ENCODE measurements around the gene ATP1B3.
"Not testable (repeated sequence)": the region's sequence is repeated elsewhere in the genome, so short reads cannot be mapped to it uniquely, and the experiment has no call there.

ATP1B3 gene

GRCh38 chr3:141905129-141905528, 28.7 kb downstream of the ATP1B3 start:
- DNase-seq (ENCODE audit: low spot score), result no peak

DNA sequence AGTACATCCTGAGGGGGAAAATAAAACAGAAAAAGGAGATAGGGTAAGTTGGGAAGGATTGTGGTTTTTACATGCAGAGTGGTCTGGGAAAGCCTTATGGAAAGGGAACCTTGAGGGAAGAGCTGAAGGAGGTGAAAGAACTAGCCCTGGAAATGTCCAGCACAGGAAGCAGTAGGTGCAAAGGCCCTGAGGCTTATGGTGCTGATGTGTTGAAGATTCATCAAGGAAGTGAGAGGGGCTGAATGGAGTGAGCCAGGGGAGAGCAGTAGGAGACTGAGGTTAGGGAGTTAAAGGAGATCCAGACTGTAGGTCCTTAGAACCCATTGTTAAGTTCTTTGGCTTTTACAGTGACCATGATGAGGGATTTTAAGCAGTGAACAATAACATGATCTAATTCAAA, 33.0 kb downstream of the ATP1B3 start:
- no peak for DNase-seq (ENCODE audit: low spot score)

GRCh38 chr3:141909986-141910385, 33.5 kb downstream of the ATP1B3 start:
- not testable (repeated sequence) for DNase-seq (ENCODE audit: low spot score)

GRCh38 chr3:141913150-141913811, 36.8 kb downstream of the ATP1B3 start:
- peak; percentile 67 for DNase-seq (ENCODE audit: low spot score)

DNA sequence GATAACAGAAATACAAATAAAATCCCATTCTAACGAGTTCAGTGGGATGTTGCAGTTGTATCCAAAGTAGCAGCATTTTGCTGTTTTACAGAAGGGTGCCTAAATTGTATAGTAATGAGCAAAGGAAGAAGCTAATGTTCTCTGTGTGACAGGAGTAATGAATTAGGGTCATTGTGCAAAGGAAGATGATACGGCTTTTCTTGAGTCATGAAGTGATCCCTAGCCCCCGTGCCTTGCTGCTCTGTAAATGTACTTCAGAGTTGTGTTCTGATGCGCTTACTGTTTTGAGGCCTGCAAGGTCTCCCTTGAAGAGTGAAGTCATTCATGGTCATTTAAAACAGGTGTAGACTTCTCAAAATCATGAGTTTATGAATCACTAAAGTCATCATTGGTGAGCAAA, 37.9 kb downstream of the ATP1B3 start:
- DNase-seq (ENCODE audit: low spot score), result no peak

DNA sequence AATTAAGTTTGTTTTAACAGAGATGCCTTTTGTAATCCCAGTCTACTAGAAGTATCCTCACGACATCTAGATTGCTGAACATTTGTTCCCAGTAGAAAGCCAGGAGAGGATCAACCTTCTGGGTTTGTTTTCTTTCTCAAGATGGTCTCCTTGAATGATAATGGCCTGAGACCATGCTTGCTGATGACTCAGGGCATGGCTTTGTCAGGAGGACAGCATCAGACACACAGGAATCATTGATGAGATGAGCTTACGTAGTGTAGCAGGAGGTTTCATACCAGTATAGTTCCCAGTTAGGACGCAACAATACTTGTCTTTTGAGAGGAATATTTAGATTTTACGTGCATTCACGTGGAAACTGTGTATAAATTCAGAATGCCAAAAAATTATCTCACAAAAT, 38.6 kb downstream of the ATP1B3 start:
- DNase-seq (ENCODE audit: low spot score), result peak; percentile 3

DNA sequence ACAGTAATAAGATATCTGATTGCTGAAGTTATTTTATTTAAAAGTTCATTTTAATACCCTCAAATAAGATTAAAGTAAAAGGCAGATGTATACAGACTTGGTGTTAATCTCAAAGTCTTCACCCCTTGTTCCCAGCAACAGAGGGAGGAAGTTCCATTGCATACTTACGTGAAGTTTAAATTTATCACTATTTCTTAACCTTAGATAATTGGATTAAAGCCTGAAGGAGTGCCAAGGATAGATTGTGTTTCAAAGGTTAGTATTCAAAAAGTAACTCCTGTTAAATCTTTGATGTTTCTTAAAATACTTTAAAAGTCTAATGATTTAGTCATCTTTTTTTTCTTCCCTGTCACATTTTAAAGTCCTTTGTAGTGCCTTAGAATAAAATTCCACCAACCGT, 39.3 kb downstream of the ATP1B3 start:
- no peak for DNase-seq (ENCODE audit: low spot score)

GRCh38 chr3:141920701-141921100, 44.3 kb downstream of the ATP1B3 start:
- no peak for DNase-seq (ENCODE audit: low spot score)

DNA sequence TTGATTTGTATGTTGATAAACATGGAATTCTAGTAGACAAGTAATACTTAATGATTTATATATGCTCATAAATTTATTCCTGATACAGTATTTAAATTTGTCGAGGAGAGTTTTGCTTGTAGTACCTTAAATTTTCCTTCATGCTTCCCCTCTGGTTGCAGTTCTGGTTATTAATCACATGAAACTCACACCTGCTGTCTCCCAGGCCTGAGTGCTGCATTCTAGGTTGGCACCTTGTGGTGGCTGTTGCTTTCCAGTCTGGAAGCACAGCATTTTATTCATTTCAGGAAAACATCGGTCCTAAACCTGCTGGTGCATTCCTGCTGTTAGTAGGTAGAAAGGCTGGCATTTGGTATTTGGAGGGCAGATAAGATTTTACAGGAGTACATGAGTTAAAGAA, 44.9 kb downstream of the ATP1B3 start:
- no peak for DNase-seq (ENCODE audit: low spot score)

DNA sequence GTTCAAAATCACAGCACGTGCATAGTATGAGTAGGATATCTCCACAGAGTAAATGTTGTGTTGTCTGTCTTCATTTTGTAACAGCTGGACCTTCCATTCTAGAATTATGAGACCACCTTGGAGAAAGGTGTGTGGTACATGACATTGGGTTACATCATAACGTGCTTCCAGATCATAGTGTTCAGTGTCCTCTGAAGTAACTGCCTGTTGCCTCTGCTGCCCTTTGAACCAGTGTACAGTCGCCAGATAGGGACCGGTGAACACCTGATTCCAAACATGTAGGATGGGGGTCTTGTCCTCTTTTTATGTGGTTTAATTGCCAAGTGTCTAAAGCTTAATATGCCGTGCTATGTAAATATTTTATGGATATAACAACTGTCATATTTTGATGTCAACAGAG, 49.2 kb downstream of the ATP1B3 start:
- not testable (repeated sequence) for DNase-seq (ENCODE audit: low spot score)

GRCh38 chr3:141926929-141927328, 50.5 kb downstream of the ATP1B3 start:
- DNase-seq (ENCODE audit: low spot score), result no peak

- DNase-seq (ENCODE audit: low spot score), result no peak
Measured at GRCh38 chr3:141928631-141929270, 52.3 kb downstream of the ATP1B3 start.

DNA sequence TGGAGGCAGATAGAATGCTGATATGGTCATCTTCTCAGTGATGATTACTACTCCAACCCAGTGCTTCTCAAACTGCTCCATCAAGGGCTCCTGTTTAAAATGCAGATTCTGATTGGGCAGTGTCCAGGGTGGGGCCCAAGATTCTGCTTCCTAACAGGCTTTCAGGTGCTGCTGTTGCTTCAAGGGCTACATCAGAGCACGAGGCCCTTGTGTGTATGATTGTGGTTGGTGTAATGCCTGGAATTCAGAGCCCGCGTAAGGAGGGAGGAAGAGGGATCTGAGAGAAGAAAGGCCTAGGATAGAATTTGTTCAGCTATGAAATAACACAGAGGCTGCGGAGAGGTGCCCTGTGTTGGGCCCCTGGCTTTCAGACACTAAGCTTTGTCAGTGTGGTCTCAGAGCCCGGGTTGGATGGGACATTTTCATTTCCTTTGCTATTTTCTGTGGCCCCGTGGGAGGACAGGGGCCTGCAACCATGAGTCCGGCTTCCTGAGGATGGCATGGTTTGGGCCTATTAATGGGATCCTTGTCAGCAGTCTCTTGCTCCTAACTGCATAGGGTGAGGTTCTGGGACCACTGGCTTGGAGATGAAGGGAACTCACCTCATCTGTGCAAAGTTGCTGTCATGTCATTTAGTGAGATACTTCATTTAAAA, 53.0 kb downstream of the ATP1B3 start:
- DNase-seq (ENCODE audit: low spot score), result no peak

- DNase-seq (ENCODE audit: low spot score), result no peak
Measured at GRCh38 chr3:141930801-141931200, 54.4 kb downstream of the ATP1B3 start.

DNA sequence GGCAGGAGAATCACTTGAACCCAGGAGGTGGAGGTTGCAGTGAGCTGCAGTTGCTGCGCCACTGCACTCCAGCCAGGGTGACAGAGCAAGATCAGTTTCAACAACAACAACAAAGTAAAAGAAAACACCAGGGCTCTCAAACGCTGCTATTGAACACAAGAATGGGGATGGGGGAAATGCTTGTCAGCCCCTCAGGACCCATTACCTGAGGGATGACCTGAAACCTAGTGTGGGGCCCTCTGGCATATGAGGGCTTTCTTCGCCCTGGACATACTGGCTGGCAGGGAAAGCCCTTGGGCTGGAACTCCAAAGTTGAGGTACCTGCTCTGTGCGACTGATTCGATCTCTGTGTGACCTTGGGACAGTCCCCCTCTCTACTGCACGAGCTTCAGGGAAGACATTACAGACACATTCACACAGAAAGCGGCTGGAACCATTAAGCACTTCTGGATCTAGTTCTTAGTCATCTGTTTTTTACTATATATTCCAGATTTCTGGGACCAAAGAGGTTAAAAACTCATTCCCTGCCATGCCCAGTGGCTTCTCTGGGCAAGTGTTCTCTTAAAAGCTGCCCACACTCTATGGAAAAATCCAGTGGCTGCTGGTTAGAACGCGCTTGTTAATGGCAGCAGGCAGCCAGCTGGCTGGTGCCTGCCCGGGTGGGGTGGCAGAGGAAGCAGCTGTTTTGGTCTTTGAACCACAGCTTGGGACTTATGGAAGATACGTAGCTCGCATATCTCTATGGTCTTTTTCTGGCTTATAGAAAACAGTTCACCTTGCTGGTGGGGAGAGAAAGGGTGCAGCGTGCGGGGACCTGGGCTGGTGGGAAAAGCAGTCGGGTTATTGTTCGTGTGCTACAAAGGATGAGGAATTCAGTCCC, 57.2 kb downstream of the ATP1B3 start:
- no peak for DNase-seq (ENCODE audit: low spot score)

GRCh38 chr3:141934354-141934753, 57.9 kb downstream of the ATP1B3 start:
- DNase-seq (ENCODE audit: low spot score), result no peak

GRCh38 chr3:141938011-141938500, 61.6 kb downstream of the ATP1B3 start:
- DNase-seq (ENCODE audit: low spot score), result no peak

GRCh38 chr3:141939759-141940158, 63.3 kb downstream of the ATP1B3 start:
- no peak for DNase-seq (ENCODE audit: low spot score)

DNA sequence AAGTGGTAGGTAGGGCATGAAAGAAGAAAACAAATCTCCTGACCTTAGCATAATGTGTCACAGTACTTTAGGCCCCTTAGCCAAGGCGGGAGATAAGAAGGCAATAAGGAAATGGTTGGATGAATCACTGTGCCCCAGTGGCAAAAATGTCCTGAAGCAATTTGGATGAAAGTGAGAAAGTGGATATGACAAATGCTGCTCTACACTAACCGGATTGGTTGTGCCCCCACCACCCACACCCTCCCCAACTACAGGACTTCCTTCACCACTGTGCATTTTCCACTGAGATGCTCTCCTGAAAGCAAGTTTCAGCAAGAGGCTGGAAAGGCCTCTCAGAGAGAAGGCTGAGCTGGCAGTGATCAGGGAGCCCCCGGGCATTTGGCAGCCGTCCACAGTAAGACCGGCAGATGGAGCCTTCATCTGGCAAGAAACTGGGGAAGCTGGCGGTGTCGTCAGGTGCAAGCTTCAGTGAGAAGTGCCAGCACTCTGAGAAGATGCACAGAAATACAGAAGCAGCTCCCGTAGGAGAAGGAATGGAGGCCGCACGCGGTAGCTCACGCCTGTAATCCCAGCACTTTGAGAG, 63.8 kb downstream of the ATP1B3 start:
- DNase-seq (ENCODE audit: low spot score), result peak; percentile 83

DNA sequence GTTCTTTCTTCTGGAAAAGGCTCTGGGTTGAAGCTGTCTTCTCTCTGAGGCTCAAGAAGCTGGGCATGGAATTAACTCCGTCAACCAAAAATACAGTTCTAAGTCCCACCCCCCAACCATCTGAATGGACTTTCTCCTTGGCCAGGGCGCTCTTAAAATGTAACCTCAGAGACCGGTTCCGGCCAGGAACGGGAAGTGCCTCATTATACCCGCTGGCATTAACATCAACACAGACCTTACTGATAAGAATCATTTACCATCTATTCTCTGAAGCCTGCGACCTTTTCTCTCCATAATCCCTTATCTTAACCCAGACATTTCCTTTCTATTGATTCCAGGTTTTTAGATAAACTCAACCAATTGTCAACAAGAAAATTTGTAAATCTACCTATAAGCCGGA, 64.7 kb downstream of the ATP1B3 start:
- DNase-seq (ENCODE audit: low spot score), result no peak

- DNase-seq (ENCODE audit: low spot score), result no peak
Measured at GRCh38 chr3:141942006-141942405, 65.6 kb downstream of the ATP1B3 start.
